GM21619 (cell line): Measurements from ENCODE around the gene RABGAP1.

Experiments
- ATAC-seq: cut with Tn5 transposase; IDR thresholded peaks from one replicate; pipeline ENCODE4 v1.9.1; 2021; ENCODE audit not compliant: unreplicated experiment

The RABGAP1 gene

GRCh38 chr9:123044586-123044985, 103.8 kb downstream of the RABGAP1 start:
- ATAC-seq = no peak

GRCh38 chr9:123046406-123047195, 105.8 kb downstream of the RABGAP1 start:
- no peak for ATAC-seq

GRCh38 chr9:123048748-123049147, 107.9 kb downstream of the RABGAP1 start:
- ATAC-seq = no peak

GRCh38 chr9:123049589-123050222, 108.9 kb downstream of the RABGAP1 start:
- no peak for ATAC-seq

GRCh38 chr9:123053046-123053445, 112.2 kb downstream of the RABGAP1 start:
- ATAC-seq = no peak

GRCh38 chr9:123053711-123054110, 112.9 kb downstream of the RABGAP1 start:
- no peak for ATAC-seq

GRCh38 chr9:123058834-123059233, 118.0 kb downstream of the RABGAP1 start:
- ATAC-seq = no peak

GRCh38 chr9:123059472-123060220, 118.8 kb downstream of the RABGAP1 start:
- ATAC-seq = no peak

GRCh38 chr9:123061216-123061615, 120.4 kb downstream of the RABGAP1 start:
- no peak for ATAC-seq

GRCh38 chr9:123062351-123063176, 121.7 kb downstream of the RABGAP1 start:
- no peak for ATAC-seq

GRCh38 chr9:123063177-123063598, 122.4 kb downstream of the RABGAP1 start:
- ATAC-seq = no peak

GRCh38 chr9:123063896-123064295, 123.1 kb downstream of the RABGAP1 start:
- no peak for ATAC-seq

- no peak for ATAC-seq
Observed at GRCh38 chr9:123064716-123065115, 123.9 kb downstream of the RABGAP1 start.

GRCh38 chr9:123065196-123065595, 124.4 kb downstream of the RABGAP1 start:
- ATAC-seq = no peak

GRCh38 chr9:123067136-123067535, 126.3 kb downstream of the RABGAP1 start:
- ATAC-seq = no peak

GRCh38 chr9:123069010-123069481, 128.2 kb downstream of the RABGAP1 start:
- ATAC-seq = no peak

- ATAC-seq = no peak
Observed at GRCh38 chr9:123070198-123070597, 129.4 kb downstream of the RABGAP1 start.

GRCh38 chr9:123072407-123072995, 131.7 kb downstream of the RABGAP1 start:
- no peak for ATAC-seq

- no peak for ATAC-seq
Observed at GRCh38 chr9:123073441-123073840, 132.6 kb downstream of the RABGAP1 start.

- ATAC-seq = no peak
Observed at GRCh38 chr9:123073991-123074422, 133.2 kb downstream of the RABGAP1 start.
